GM19455 (cell line): Measurements from ENCODE around the gene CBX5.
"Not testable (repeated sequence)": the region's sequence is repeated elsewhere in the genome, so short reads cannot be mapped to it uniquely, and the experiment has no call there.

Source experiments
- ATAC-seq: cut with Tn5 transposase; IDR thresholded peaks from one replicate; pipeline ENCODE4 v1.9.1; 2021; ENCODE audit not compliant: unreplicated experiment

The CBX5 gene

GRCh38 chr12:54272214-54272613, 7.7 kb downstream of the CBX5 start:
- ATAC-seq = no peak

DNA sequence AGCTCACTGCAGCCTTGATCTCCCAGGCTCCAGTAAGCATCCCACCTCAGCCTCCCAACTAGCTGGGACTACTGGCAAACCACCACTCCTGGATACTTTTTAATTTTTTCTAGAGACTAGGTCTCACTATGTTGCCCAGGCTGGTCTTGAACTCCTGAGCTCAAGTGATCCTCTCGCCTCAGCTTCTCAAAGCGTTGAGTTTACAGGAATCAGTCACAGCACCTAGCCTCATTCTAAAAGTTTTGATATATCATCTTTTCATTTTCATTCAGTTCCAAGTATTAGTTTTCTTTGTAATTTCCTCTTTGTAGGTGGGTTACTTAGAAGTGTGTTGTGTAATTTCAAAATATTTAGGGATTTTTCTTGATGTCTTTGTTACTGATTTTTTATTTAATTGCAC, 9.6 kb downstream of the CBX5 start:
- ATAC-seq = no peak

GRCh38 chr12:54266852-54267251, 13.1 kb downstream of the CBX5 start:
- ATAC-seq = no peak

DNA sequence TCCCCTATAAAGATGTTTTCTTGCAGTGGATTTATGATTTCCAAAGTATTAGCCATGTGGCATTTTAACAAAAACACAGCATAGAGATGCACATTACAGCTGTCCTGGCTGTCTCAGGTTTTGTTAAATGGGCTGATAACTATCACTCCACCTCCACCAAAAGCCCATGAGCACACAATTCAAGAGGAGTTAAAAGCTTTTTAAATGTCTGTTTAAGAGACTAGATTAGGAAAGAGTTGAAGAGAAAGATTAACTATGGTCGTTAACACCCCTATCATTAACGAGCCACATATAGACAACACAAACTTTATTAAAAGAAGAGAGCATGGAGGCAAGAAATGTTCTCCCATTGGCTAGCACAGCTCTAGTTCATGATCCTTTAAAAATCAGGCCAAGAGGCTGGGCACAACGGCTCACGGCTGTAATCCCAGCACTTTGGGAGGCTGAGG, 14.5 kb downstream of the CBX5 start:
- ATAC-seq = no peak

GRCh38 chr12:54262403-54262925, 17.5 kb downstream of the CBX5 start:
- ATAC-seq = no peak

DNA sequence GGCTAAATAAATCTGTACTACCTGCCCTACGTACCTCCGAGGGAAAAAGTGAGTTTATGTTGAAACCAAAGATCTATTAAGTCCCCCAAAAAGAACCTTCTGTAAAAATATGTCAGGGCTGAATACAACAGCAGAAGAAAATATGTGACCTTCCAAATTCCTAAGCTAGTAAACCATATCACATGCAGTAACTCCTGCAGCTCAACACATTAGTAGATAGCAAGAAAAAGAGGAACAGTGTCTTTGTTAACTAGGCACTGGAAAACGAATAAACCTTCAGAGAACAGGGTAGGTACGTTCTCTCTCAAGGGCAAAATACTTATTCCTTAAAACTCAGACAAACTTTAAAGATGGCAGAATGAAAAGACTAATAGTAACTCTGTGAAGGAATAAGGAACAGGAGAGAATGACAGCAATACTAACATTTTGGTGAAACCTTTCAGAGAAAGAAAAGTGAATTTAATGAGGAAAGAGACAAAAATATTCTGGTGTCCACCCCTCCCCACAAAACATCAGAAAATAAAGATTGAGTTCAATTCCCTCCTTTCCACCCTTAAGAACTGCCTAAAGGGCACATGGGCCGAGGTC, 18.0 kb downstream of the CBX5 start:
- no peak for ATAC-seq

DNA sequence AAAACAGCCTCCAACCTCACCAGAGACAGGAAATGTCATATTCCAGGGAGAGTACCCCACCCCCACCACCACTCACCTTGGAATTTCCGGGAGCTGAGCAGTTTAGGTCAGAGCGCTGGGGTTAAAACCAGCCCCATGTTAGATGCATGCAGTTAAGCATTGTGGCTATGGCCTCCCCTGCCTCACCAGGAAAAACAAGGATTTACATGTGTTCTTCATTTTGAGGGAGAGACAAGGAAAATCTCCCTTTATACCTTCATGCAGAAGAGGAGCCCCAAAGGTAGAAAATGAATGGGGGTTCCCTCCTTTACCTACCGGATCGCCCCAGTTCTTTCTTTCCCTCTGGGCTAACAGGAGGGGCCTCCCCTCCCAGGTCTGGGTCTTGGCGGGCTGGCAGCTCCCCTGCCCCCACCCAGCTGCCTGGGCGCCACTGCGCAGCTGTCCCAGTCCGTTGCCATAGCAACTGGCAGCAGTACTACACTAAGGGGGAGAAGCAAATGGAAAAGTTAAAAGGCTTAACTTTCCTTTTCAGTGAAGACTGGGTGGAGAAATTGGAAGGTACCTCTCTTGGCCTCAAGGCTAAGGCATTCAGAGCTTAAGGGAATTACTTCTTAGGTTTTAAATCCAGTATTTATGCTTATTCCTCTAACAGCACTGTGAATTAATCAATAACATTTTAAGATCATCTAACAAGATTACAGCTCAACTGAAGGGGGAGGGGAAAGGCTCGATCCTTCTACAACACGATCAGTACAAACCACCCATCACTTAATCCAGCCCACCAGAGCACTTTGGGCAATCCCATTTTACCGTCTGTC, 20.5 kb downstream of the CBX5 start:
- ATAC-seq = no peak

- no peak for ATAC-seq
Observed at GRCh38 chr12:54258201-54258681, 21.7 kb downstream of the CBX5 start.

GRCh38 chr12:54257332-54257731, 22.6 kb downstream of the CBX5 start:
- ATAC-seq = no peak

DNA sequence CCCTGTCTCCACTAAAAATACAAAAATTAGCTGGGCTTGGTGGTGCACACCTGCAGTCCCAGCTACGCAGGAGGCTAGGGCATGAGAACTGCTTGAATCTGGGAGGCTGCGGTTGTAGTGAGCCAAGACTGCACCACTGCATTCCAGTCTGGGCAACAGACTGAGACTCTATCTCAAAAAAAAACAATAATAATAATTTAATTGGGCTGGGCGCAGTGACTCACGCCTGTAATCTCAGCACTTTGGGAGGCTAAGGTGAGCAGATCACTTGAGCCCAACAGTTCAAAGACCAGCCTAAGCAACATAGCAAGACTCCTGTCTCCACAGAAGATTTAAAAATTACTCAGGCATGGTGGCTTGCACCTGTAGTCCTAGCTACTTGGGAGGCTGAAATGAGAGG, 26.7 kb downstream of the CBX5 start:
- ATAC-seq = no peak

- no peak for ATAC-seq
Observed at GRCh38 chr12:54251667-54252284, 28.1 kb downstream of the CBX5 start.

DNA sequence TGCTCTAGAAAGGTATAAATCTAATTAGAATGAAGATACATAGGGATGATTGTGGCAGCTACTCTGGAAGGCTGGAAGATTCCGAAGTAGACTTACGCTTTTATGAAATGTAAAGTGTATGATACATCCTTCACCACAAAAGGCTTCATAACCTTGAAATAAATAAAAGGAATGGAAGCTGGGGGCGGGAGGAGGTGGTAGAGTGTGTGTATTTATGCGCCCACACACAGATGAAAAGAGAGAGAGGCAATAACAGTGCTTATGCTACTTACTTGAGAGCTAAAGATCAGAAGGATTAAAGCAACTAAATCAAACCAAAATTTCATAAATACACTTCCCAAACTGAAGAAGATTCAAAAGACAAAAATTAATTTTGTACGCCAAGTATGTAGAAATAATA, 30.4 kb downstream of the CBX5 start:
- ATAC-seq = no peak

- ATAC-seq = no peak
Observed at GRCh38 chr12:54246011-54246641, 33.8 kb downstream of the CBX5 start.

- ATAC-seq = no peak
Observed at GRCh38 chr12:54240971-54241588, 38.8 kb downstream of the CBX5 start.

DNA sequence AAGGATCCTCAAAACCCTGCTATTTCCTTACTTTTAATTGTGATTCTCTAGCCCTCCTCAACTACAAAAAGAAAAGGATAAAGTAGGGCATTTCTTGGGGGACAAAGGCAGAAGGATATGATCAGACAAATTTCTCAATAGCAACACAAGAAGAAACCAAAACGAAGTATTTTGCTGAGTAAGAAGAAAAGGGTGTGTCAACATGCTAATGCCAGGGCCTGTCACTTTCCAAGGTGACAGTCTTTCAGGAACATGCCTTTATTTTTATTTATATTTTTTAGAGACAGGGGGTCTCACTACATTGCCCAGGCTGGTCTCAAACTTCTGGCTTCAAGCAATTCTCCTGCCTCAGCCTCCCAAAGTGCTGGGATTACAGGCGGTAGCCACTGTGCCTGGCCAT, 39.8 kb downstream of the CBX5 start:
- ATAC-seq = no peak

GRCh38 chr12:54239620-54240019, 40.3 kb downstream of the CBX5 start:
- no peak for ATAC-seq

- ATAC-seq = no peak
Observed at GRCh38 chr12:54238531-54238930, 41.4 kb downstream of the CBX5 start.

GRCh38 chr12:54232790-54233189, 47.1 kb downstream of the CBX5 start:
- ATAC-seq = no peak

DNA sequence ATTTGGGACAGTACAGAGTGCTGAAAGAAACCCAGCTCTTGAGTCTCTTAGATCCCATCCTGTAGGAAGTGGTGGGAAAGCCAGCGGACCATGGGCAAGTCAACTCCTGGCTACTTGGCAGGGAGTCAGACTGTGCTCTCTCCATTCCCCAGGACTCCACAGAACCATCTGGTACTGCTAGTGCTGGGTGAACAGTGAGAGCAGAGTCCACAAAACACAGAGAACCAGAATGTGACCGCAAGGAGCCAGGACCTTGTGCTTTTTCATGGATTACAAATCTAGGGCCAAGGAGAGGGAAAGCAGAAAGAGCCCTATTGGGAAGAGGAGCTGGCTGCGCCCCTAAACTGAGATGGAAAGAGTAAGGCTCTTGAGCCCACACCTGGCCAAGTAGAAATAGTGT, 48.7 kb downstream of the CBX5 start:
- ATAC-seq = not testable (repeated sequence)

- ATAC-seq = no peak
Observed at GRCh38 chr12:54230555-54230954, 49.4 kb downstream of the CBX5 start.

DNA sequence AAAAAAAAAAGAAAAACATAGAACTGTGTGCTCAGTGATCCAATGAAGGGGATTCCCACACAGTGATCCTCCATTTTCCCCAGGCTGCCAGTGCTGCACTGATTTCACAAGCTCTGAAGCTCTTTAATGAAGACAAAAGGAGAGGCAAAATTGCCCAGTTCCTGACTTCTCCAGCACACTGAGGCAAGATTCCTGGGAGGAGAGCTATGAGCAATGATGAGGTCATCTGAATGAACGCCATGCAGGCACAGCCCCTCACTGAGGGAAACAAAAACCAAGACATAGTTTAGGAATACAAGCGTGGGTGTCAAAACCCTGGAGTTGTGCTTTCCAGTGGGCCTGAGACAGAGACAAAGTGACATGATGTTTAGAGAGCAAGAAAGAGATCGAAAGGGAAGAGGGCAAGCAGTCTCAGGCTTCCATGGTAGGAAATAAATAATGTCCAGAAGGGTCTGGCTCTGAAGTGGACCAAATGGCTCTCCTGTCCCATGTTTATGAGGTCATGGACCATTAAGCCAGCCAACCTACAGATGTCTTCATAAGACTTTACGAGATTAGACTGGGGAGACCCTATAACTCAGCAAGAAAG, 50.2 kb downstream of the CBX5 start:
- no peak for ATAC-seq
